Activated CD8-positive, alpha-beta memory T cell treated with anti-CD3 and anti-CD28 coated beads for 36 hours (primary cell): ENCODE data around the gene ERC1. TPM values are rescaled to one million over a fixed set of nuclear protein-coding genes. Genes with fewer than 3 reads are reported as not detected.

Source experiments
- CTCF ChIA-PET: fragments of 350-600 bp; sonication (Branson Sonifier 250); formaldehyde crosslinking; loops from one replicate; lab custom pipeline; 2021; ENCODE audit warnings: antibody characterized with exemption; lab: Charles Lee
- POLR2A ChIA-PET: fragments of 350-600 bp; sonication (Branson Sonifier 250); formaldehyde crosslinking; loops from one replicate; lab custom pipeline; 2021; ENCODE audit warnings: antibody characterized with exemption; lab: Charles Lee
- total RNA-seq, 2 experiments: library from RNA; stranded (reverse); gene quantifications; one replicate each; pipeline ENCODE4 v1.2.3, GENCODE V29; 2021

The ERC1 gene
- total RNA-seq, 2 experiments from 2014 or later = 24.2 to 25.8 TPM

DNA sequence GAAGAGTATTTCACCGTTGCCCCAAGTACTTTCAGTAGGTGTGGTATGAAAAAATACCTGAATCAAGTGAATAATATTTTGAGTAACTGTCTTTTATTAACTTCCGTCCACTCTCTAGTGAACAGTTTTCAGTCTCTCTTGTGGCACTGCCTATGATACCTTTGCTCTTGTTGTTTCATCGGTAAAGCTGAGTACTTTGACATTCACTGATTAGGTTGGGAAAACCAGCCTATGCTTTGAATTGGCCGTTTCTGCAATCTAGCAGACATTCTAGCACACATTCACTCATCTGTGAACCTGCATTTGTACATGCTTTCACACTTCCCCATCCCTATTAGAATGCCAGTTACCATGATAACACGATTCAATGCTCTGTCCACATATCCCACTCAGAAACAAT, 386.1 kb downstream of the ERC1 start:
- ChIA-PET CTCF (no interaction called here), POLR2A (no interaction called here)

DNA sequence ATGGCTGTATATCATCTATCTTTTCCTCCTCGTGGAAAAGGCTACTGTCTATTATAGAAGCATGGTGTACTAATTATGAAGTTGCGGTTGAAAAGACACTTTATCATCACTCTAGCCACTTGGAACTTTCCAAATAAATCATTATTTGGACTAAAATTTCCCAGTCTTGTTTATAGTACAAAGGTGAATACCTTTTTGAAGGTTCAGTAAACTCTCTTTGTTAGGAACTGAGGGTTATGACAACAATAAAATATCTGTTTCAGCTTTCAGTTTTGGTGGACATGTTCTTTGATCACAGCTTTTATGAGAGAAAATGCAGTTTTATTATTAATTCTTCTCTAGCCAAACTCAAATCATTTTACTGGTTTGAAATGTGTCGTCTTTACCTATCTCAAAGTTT, 386.7 kb downstream of the ERC1 start:
- CTCF ChIA-PET = no interaction called here
- POLR2A ChIA-PET = no interaction called here

DNA sequence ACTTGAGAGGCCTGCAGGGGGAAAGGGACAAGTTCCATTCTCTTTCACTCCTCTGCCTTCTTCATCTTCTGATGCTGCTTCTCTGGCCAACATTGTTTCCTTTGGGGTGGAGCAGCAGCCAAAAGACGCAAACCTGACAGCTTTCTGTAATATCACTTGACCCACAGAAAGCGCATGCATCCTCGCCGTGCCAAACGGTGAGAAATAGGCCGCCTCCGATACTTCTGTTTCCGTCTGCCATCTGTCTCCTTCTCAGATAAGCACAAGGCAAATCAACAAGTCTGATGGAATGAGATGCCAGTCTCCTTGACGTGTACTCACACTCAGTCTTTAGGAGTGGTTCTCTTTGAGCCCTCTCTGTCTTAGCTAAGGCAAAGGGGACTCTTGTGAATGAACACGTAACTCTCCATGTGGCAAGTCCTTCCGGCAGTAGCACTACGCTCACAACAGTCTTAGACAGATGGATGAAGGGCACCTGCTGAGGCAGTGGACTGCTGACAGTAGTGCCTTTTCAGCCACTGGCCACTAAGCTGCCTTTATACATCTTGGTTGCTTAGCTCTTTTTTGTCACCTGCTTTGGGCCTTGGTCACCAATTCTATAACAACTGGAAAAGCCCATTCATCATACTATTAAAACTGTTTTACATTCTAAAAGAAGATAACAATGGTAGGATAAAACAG, 389.3 kb downstream of the ERC1 start:
- CTCF ChIA-PET = no interaction called here

DNA sequence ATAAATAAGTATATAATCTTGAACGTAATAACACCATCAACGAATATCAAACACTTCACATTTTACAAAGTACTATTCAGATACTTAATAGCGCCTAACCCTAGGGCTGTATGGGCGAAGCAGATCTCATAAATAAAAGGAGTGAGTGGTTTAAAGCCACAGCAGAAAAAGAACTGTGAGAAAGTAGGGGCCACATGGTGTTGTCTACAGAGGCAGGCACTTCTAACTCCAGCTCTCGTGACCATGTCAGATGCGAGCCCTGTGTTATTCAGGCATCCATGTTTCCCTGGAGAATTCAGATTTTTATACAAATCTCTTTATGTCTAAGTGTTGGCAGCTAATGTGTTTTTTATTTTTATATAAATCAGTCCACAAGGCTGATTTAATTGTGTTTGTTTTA, 391.1 kb downstream of the ERC1 start:
- ChIA-PET POLR2A (no interaction called here), CTCF (no interaction called here)

More for the DNA sequence above, 389.3 kb downstream of the ERC1 start:
- POLR2A ChIA-PET = no interaction called here

DNA sequence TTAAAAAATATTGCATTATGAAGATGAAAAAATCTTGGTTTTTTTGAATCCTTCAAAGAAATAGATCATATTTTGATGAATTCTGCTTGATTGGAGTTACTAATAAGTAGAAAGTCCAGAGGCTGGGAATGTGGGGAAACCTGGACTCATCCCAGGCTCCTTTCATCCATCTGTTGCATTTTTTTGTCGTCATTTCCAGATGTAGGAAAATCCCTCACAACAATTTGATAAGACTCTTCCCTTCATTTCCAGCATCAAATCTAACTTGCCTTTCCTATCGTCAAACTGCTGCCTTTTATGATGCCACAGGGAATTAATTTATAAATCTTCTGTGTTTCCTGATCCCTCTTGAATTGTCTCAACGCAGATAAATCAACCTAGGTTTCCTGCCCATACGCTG, 391.8 kb downstream of the ERC1 start:
- ChIA-PET CTCF (no interaction called here), POLR2A (no interaction called here)

DNA sequence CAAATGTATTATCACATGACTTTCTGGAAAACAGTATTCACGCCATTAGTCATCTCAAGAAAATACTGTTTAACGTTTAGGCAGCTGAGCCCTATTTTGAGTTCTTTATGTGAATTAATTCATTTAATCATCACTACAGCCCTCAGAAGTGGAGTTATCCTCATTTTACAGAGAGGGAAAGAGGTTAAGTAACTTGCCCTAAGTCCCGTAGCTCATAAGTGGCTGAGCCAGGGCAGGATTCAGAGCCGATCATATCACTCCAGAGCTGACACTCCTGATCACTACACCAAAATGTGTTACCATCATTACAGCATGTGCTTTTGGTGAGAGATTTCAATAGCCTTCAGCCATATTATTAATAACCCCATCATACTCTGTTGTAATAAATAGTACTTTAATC, 392.7 kb downstream of the ERC1 start:
- ChIA-PET POLR2A (no interaction called here), CTCF (no interaction called here)

DNA sequence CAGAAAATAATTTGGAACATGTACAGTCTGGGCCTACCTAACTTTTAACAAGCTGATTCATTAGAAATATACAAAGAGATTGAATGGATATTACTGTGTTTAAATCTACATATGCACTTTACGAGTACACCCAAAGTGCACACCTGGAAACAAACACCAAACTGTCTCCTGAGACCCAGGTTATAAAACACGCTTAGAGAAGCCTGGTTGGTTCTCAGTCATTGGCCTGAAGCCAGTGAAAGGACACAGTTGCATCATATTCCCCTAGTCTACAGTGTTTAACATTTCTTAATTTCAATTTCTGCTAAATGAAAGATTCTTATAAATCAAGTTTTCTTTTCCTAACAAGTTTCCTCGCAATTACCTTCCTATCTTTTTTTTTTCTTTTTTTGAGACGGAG, 393.9 kb downstream of the ERC1 start:
- ChIA-PET CTCF (no interaction called here), POLR2A (no interaction called here)

DNA sequence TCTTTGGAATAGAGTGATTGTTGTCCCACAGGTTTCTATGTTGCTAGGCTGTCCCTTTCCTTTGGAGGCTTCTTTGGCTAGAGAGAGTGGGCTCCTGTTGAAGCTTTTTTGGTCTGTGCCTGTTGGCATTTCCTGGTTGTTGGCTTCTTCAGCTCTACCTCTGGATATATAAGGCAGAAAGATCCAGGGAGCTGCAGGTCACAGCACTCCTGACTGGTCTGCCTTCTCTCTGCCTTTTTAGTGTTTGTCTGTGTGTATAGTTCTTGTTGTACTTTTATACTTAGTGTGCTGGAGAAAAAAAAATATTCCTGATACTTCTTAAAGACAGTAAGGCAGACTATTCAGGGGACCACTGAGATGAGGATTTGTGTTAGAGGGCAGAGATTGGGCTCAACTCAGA, 400.7 kb downstream of the ERC1 start:
- POLR2A ChIA-PET = no interaction called here
- CTCF ChIA-PET = no interaction called here

DNA sequence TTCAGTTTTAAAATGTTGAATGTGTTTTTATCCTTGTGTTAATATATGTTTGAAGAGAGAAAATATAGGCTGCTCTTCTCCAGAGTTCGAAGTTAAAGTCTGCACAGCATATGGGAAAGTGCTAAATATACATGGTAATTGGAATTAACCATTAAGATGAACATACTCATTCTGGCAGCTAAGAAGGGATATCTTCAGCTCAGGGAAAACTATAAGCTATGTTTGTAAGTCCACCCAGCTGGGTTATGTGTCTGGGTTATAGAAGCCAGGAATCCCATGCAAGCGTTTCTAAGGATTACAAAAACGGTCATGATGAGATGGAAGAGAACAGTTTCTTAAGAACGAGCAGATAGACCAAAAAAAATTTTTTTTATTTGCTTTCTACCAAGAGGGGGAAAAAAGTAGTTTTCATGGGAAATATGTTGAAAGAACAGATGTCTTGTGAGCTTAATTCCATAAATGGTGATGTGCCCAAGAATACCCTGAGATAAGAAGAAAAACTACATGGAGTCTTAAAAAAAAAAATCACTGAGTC, 404.5 kb downstream of the ERC1 start:
- ChIA-PET CTCF (no interaction called here), POLR2A (no interaction called here)

DNA sequence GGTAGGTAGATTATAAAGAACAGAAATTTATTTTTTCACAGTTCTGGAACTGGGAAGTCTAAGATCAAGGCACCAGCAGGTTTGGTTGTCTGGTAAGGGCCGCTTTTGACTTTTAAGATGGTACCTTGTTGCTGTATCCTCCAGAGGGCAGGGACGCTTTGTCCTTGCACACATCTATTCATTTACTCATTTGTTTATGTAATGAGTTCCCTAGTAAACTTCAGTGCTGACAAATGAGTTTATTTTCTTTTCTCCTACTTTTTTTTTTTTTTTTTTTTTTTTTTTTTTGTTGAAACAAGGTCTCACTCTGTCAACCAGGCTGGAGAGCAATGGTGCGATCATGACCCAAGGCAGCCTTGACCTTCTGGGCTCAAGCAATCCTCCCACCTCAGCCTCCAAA, 407.6 kb downstream of the ERC1 start:
- ChIA-PET CTCF (no interaction called here), POLR2A (no interaction called here)

DNA sequence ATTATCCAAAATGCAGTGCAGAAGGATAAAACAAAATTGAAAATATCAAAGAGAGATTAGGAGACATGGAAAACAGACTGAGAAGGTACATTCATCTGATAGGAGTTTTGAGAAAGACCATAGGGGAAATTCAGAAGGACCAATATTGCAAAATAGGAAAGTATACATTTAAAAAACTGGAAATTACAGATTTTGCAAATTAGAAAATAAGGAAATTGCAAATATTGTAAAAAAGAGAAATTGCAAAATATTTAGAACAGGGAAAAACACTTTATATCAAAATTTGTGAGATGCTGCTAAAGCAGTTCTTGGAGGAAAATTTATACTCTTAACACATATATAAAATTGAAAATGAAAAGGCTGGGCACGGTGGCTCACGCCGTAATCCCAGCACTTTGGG, 410.9 kb downstream of the ERC1 start:
- CTCF ChIA-PET = no interaction called here
- POLR2A ChIA-PET = no interaction called here

DNA sequence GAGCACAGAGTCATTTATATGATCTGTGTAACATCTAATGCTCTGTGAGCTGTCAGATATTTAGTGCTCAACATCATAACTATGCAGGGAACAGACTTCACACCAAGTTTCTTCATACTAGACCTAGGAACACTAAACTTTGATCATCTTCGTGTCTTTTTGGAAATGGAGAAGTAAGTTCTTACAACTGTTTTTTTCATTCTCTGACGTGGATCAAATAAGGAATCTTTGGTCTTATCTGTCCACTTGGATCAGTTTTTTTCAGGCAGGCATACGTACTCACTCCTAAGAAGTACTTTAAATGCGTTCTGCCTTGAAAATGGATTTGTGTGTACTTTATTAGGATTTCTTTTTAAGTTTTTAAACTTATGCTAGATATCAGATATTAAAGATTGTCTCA, 412.4 kb downstream of the ERC1 start:
- CTCF ChIA-PET = no interaction called here
- POLR2A ChIA-PET = no interaction called here

DNA sequence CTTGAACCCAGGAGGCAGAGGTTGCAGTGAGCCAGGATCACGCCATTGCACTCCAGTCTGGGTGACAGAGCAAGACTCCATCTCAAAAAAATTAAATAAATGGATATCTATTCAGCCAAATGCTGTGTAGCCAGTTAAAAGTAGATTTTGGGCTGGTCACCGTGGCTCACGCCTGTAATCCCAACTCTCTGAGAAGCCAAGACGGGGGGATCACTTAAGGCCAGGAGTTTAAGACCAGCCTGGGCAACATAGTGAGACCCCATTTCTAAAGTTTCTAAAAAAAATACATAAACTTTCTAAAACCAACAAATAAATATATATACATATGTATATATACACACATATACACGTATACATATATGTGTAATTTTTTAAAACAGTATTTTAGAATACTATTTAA, 414.6 kb downstream of the ERC1 start:
- ChIA-PET CTCF (no interaction called here), POLR2A (no interaction called here)

DNA sequence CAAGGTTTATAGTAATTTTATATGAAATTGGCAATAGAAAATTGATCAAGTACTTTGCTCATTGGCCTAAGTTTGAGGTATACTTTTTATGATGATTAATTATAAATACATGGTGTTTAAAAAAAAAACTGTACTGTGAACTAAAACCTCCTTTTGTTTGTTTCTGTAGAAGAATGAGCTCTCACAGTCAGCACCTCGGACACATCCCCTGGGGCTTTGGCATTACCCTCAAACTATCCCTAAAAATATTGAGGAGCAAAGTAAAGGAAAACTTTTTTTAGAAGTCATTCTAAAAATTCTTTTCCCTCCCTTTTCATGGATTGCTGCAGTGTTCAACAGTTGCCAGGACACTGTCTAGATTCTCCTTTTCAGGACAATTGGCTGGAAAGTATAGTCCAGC, 419.8 kb downstream of the ERC1 start:
- ChIA-PET POLR2A (no interaction called here), CTCF (no interaction called here)

DNA sequence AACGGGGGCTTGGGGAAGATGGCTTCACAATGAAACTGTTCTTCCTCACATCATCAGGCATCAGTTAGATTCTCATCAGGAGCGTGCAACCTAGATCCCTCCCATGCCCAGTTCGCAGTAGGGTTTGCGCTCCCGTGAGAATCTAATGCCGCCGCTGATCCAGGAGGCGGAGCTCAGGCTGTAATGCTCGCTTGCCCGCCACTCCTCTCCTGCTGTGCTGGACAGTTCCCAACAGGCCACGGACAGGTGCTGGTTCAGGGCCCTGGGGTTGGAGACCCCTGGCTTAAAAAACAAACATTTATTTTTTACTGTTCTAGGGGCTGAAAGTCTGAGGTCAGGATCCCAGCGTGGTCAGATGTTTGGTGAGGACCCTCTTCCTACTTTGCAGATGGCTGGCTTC, 422.9 kb downstream of the ERC1 start:
- ChIA-PET CTCF (interaction anchor here (1.0 kb wide), 1 partner anchor 12 kb away, joined by 3 read pairs; no protein-coding TSS in a partner anchor), POLR2A (no interaction called here)

DNA sequence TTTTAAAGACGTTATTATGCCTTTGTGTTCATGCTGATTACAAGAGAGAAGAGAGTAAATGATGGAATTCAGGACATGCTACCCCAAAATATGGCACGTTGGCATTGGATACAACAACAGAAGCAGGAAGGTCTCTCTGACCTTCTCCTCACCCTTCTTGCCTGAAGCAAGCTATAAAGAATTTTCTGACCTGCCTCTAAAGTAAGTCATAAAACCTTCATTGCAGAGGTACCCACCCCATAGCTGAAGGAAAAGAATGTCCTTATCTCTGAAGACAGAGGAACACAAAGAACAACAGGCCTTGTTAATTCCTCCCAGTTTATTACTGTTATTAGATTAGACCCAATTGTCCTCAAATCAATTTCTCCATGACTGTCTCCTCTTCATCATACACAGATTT, 427.1 kb downstream of the ERC1 start:
- POLR2A ChIA-PET = no interaction called here

DNA sequence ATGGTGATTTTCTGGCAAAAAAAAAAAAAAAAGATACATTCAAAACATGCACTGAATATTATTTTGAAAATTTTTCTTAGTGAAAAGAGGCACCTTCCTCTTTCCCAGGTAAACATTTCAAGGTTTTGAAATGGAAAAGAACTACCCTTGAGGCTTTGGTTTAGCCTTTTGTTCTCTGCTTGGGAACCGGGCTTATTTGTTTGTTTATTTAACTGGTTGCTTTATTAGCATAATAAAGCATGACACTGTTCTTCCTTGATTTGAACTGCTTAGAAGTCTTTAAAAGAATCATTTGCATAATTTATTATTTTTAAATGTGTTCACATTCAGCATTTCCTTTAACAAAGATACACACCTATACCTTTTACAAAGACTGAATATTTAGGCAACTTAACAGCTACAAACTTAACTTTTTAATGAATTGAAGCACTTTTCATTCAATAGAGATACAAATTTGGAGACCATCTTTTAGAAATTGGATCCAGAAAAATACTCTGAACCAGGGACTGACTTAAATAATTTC, 428.9 kb downstream of the ERC1 start:
- CTCF ChIA-PET = no interaction called here
- POLR2A ChIA-PET = no interaction called here

More for the DNA sequence above, 427.1 kb downstream of the ERC1 start:
- CTCF ChIA-PET = no interaction called here

DNA sequence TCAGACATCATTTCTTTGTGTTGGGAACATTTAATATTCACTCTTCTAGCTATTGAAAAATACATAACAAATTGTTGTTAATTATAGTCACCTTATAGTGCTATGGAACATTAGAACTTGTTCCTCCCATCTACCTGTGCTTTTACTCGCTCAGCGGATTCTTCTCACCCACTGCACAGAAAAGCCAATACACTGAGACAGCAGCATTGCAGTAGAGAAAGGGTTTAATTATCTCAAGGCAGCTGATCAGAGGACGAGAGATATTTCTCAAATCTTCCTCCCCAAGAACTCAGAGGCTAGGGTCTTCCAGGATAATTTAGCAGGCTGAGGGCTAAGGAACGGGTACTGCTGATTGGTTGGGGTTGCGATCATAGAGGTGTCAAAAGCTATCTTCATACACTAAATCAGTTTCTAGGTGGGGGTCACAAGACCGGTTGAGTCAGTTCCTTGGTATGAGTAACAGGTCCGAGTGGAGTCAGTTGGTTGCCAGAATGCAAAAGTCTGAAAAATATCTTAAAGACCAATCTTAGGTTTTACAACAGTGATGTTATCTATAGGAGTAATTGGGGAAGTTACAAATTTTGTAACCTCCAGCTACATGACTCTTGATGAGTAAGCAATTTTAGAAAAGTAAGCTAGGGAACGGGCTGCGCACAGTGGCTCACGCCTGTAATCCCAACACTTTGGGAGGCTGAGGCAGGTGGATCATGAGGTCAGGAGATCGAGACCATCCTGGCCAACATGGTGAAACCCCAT, 430.2 kb downstream of the ERC1 start:
- CTCF ChIA-PET = interaction anchor here (1.5 kb wide), 1 partner anchor 162 kb away, joined by 6 read pairs; no protein-coding TSS in a partner anchor
- POLR2A ChIA-PET = no interaction called here

DNA sequence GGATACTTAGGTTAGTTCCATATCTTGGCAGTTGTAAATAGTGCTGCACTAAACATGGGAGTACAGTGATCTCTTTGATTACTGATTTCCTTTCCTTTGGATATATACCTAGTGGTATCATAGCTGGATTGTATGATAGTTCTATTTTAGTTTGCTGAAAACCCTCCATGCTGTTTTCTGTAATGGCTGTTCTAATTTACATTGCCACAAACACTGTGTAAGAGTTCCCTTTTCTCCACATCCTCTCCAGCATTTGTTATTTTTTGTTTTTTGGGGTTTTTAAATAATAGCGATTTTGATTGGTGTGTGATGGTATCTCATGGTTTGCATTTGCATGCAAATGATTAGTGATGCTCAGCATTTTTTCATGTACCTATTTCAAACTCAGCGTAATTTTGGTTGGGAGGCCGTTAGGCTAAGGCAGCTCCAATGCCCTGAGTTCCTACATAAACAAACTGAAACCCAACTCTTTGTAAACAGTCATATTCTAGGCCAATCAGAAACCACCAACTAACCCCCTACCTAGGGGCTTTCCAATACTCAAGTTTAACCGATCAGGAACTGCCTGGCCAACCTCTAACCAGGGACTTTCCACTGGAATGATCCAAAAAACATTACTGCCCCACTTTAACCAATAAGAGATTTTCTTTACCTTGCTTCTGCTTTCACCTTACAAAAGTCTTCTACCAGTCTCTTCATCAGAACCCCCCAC, 431.7 kb downstream of the ERC1 start:
- ChIA-PET CTCF (interaction anchor here (0.9 to 1.5 kb wide), 2 partner anchors 160 to 161 kb away, joined by 3 to 6 read pairs; no protein-coding TSS in a partner anchor), POLR2A (no interaction called here)
